GM21360 (cell line): ENCODE results near the gene PDGFRB.

ENCODE experiments used
- ATAC-seq: cut with Tn5 transposase; IDR thresholded peaks from one replicate; pipeline ENCODE4 v1.9.1; 2021; ENCODE audit warnings: mild to moderate bottlenecking, moderate library complexity; ENCODE audit not compliant: unreplicated experiment

Gene PDGFRB

GRCh38 chr5:150118561-150119229 lies 37.0 kb downstream of the PDGFRB start:
- ATAC-seq = no peak

- no peak for ATAC-seq
Observed at GRCh38 chr5:150117945-150118560, 37.6 kb downstream of the PDGFRB start.

- ATAC-seq = no peak
Observed at GRCh38 chr5:150116667-150117400, 38.8 kb downstream of the PDGFRB start.

- no peak for ATAC-seq
Observed at GRCh38 chr5:150114773-150115408, 40.8 kb downstream of the PDGFRB start.

- no peak for ATAC-seq
Observed at GRCh38 chr5:150114102-150114641, 41.5 kb downstream of the PDGFRB start.

- no peak for ATAC-seq
Observed at GRCh38 chr5:150113047-150113744, 42.4 kb downstream of the PDGFRB start.

GRCh38 chr5:150112201-150113046 lies 43.2 kb downstream of the PDGFRB start:
- no peak for ATAC-seq

- no peak for ATAC-seq
Observed at GRCh38 chr5:150111122-150111521, 44.5 kb downstream of the PDGFRB start.

GRCh38 chr5:150109921-150110320 lies 45.7 kb downstream of the PDGFRB start:
- ATAC-seq = no peak

GRCh38 chr5:150108711-150109514 lies 46.7 kb downstream of the PDGFRB start:
- ATAC-seq = no peak

GRCh38 chr5:150107909-150108447 lies 47.7 kb downstream of the PDGFRB start:
- ATAC-seq = no peak

GRCh38 chr5:150106674-150107426 lies 48.8 kb downstream of the PDGFRB start:
- no peak for ATAC-seq

- no peak for ATAC-seq
Observed at GRCh38 chr5:150105928-150106615, 49.6 kb downstream of the PDGFRB start.

- no peak for ATAC-seq
Observed at GRCh38 chr5:150104550-150104870, 51.1 kb downstream of the PDGFRB start.

GRCh38 chr5:150103678-150104549 lies 51.7 kb downstream of the PDGFRB start:
- ATAC-seq = no peak

GRCh38 chr5:150101023-150101422 lies 54.6 kb downstream of the PDGFRB start:
- ATAC-seq = no peak

- no peak for ATAC-seq
Observed at GRCh38 chr5:150097152-150097551, 58.5 kb downstream of the PDGFRB start.
